ENCODE data around the gene CFAP68. TPM values are rescaled to one million over a fixed set of nuclear protein-coding genes. Genes with fewer than 3 reads are reported as not detected.

The CFAP68 gene
- total and polyA plus RNA-seq, 11 donors, result 11.9 to 39.5 (median 31.8) TPM

DNA sequence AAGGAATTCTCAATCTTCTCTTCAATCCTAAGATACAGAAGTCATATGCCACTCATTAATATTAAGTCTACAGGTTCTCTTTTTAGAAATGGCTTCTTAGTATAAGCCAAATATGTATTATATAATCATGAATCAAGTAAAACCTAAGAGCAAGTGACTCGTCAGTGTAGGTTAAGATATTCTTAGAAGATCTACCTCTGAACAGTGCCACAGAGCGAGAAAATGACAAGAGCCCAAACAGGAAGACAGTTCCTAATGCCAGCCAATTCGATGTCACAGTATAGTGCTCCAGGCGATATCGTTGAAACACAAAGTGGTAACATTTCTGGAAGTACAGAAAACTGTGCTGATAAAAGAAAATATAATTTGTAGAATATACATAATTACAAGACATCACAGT, 41.3 kb upstream of the CFAP68 start:
- peaks cover 0 to 10% (median 3%) of the 10 kb centered on the region in 12 donors for H3K4me1 ChIP-seq
- WGBS, 4 donors, result 69 to 78% (median 76%) methylated on average over 5 of the region's 5 CpGs
- H3K9me3 ChIP-seq, result no peaks in the 10 kb centered on the region
- peaks cover 0 to 85% (median 57%) of the 10 kb centered on the region in 9 donors for H3K36me3 ChIP-seq
- TF ChIP-seq CTCF (IDR thresholded peaks at IDR 0.05), result no peak
- TF ChIP-seq POLR2A (IDR thresholded peaks at IDR 0.05), result no peak
- ATAC-seq (no peak), DNase-seq (no peak)
- no peaks in the 10 kb centered on the region for H3K27me3 ChIP-seq
- intact Hi-C loops (cut with DNase I), result loop anchor here in 2 of 10 donors (5.0 to 10.0 kb wide), 2 partner anchors 53 to 61 kb away; no protein-coding TSS in a partner anchor
- H3K4me3 ChIP-seq, result no peak overlapping the region
- no peak overlapping the region for H3K27ac ChIP-seq

DNA sequence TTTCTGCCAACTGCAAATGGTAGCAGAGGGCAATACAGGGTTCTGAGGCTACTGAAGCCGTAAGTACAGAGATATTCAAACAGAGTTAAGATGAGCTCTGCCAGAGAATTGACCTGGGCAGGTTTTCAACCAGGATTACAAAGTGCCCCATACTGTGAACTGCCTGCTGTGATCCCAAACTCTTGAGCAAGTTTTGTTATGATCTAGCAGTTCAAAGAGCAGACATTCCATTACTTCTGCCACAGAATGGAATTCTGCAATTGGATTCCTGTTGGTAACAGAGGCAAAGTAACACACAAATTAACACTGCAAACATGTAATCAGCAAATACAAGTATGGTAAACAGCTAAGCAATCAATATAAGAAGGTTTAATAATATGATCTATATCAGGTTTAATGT, 39.2 kb upstream of the CFAP68 start:
- DNase-seq (no peak), ATAC-seq (peak in 2 of 4 donors; percentile 41 to 48)
- Histone ChIP-seq H3K27me3 (no peaks in the 10 kb centered on the region), H3K4me1 (peaks cover 0 to 8% (median 1%) of the 10 kb centered on the region in 12 donors), H3K9me3 (no peaks in the 10 kb centered on the region), H3K27ac (peak overlapping the region in 1 of 12 donors; percentile 4), H3K36me3 (peaks cover 0 to 87% (median 63%) of the 10 kb centered on the region in 9 donors), H3K4me3 (no peak overlapping the region)
- 53 to 68% (median 65%) methylated on average over 1 of the region's 1 CpG for WGBS, 4 donors
- TF ChIP-seq CTCF (IDR thresholded peaks at IDR 0.05), result no peak
- no peak for TF ChIP-seq POLR2A (IDR thresholded peaks at IDR 0.05)
- intact Hi-C loops (cut with DNase I), result loop anchor here (2.0 to 10.0 kb wide), 12 partner anchors 63 to 555 kb away; partner anchors contain the start of gene SIK2 (in 3 of the 10)

GRCh38 chr11:111841370-111842053, 37.8 kb upstream of the CFAP68 start:
- ATAC-seq, result peak; percentile 79 to 92 (median 88)
- no peaks in the 10 kb centered on the region for H3K9me3 ChIP-seq
- TF ChIP-seq POLR2A (IDR thresholded peaks at IDR 0.05) (no peak), CTCF (IDR thresholded peaks at IDR 0.05) (peak; percentile 84 to 95 (median 92))
- peak; percentile 82 to 87 (median 86) for DNase-seq
- 23 to 28% (median 26%) methylated on average over 10 of the region's 10 CpGs for WGBS, 4 donors
- H3K4me1 ChIP-seq, result peaks cover 0 to 16% (median 1%) of the 10 kb centered on the region in 12 donors
- no peak overlapping the region for H3K27ac ChIP-seq
- no peaks in the 10 kb centered on the region for H3K27me3 ChIP-seq
- peaks cover 0 to 87% (median 55%) of the 10 kb centered on the region in 9 donors for H3K36me3 ChIP-seq
- H3K4me3 ChIP-seq, result no peak overlapping the region
- intact Hi-C loops (cut with DNase I), result loop anchor here (1.0 to 10.0 kb wide), 15 partner anchors 64 to 557 kb away; partner anchors contain the start of gene SIK2 (in 4 of the 10)

- Histone ChIP-seq H3K4me3 (no peak overlapping the region), H3K27ac (no peak overlapping the region), H3K36me3 (peaks cover 0 to 87% (median 58%) of the 10 kb centered on the region in 9 donors), H3K27me3 (no peaks in the 10 kb centered on the region), H3K9me3 (no peaks in the 10 kb centered on the region), H3K4me1 (peaks cover 0 to 25% (median 1%) of the 10 kb centered on the region in 12 donors)
- 91 to 93% (median 92%) methylated on average over 5 of the region's 5 CpGs for WGBS, 4 donors
- intact Hi-C loops (cut with DNase I), result loop anchor here (5.0 to 10.0 kb wide), 8 partner anchors 66 to 559 kb away; partner anchors contain the start of gene SIK2 (in 2 of the 10)
- DNase-seq, result no peak
- no peak for ATAC-seq
- no peak for TF ChIP-seq POLR2A (IDR thresholded peaks at IDR 0.05)
- TF ChIP-seq CTCF (IDR thresholded peaks at IDR 0.05), result no peak
These were observed 35.7 kb upstream of the CFAP68 start for GRCh38 chr11:111843661-111844060.

All from heart left ventricle (tissue), 16 donors.